ENCODE measurements around the gene STX10. TPM values are rescaled to one million over a fixed set of nuclear protein-coding genes. Genes with fewer than 3 reads are reported as not detected.

STX10 gene
- total and polyA plus RNA-seq, 9 of the 15 experiments (the other 6 are each of a cell fraction or from before 2014, with no cell fraction given), result 0.51 to 66.3 (median 31.0) TPM

DNA sequence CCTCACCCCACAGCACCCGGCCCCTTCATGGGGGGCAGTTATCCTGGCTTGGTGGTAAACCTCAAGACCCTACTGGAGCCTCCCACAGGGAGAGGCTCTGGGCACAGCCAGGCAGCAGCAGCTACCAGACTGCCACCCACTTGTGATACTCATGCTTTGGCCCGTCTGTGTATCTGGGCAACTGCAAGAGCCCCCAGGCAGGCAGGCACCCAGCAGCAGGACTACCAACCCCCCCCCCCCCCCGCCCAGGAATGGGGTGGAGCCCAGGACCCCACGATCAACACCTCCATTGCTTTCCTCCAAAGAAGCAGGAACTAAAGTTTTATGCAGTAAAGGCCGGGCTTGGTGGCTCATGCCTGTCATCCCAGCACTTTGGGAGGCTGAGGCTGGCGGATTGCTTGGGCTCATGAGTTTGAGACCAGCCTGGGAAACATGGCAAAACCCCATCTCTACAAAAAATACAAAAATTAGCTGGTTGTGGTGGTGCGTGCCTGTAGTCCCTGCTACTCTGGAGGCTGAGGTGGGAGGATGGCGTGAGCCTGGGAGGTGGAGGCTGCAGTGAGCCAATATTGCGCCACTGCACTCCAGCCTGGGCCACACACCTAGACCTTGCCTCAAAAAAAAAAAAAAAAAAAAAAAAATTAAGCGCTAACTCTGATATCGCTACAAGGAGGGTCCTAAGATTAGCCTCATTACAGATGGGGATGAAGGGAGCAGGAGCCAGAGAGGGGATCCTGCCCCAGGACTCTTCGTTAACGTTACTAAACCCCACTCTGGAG, 46.4 kb downstream of the STX10 start (continued):
- TF ChIP-seq, protein P1, sequence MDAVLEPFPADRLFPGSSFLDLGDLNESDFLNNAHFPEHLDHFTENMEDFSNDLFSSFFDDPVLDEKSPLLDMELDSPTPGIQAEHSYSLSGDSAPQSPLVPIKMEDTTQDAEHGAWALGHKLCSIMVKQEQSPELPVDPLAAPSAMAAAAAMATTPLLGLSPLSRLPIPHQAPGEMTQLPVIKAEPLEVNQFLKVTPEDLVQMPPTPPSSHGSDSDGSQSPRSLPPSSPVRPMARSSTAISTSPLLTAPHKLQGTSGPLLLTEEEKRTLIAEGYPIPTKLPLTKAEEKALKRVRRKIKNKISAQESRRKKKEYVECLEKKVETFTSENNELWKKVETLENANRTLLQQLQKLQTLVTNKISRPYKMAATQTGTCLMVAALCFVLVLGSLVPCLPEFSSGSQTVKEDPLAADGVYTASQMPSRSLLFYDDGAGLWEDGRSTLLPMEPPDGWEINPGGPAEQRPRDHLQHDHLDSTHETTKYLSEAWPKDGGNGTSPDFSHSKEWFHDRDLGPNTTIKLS (IDR thresholded peaks at IDR 0.05; ENCODE audit: borderline replicate concordance, low read depth), result no peak
- TF ChIP-seq XRCC3 (IDR thresholded peaks at IDR 0.05) (no peak), XRCC5 (IDR thresholded peaks at IDR 0.05; ENCODE audit: low read depth, low read length) (no peak; the same call in 1 of the 2 replicates), ETV5 (CRISPR knock-in tag; IDR thresholded peaks at IDR 0.05; ENCODE audit: low read depth) (no peak), THAP7 (CRISPR knock-in tag; IDR thresholded peaks at IDR 0.05) (0 out of 2 replicates have a peak, but pooled peaks have one; percentile 2), POLR2A (conservative IDR thresholded peaks at IDR 0.05) (no peak)
- TF ChIP-seq, protein P2, sequence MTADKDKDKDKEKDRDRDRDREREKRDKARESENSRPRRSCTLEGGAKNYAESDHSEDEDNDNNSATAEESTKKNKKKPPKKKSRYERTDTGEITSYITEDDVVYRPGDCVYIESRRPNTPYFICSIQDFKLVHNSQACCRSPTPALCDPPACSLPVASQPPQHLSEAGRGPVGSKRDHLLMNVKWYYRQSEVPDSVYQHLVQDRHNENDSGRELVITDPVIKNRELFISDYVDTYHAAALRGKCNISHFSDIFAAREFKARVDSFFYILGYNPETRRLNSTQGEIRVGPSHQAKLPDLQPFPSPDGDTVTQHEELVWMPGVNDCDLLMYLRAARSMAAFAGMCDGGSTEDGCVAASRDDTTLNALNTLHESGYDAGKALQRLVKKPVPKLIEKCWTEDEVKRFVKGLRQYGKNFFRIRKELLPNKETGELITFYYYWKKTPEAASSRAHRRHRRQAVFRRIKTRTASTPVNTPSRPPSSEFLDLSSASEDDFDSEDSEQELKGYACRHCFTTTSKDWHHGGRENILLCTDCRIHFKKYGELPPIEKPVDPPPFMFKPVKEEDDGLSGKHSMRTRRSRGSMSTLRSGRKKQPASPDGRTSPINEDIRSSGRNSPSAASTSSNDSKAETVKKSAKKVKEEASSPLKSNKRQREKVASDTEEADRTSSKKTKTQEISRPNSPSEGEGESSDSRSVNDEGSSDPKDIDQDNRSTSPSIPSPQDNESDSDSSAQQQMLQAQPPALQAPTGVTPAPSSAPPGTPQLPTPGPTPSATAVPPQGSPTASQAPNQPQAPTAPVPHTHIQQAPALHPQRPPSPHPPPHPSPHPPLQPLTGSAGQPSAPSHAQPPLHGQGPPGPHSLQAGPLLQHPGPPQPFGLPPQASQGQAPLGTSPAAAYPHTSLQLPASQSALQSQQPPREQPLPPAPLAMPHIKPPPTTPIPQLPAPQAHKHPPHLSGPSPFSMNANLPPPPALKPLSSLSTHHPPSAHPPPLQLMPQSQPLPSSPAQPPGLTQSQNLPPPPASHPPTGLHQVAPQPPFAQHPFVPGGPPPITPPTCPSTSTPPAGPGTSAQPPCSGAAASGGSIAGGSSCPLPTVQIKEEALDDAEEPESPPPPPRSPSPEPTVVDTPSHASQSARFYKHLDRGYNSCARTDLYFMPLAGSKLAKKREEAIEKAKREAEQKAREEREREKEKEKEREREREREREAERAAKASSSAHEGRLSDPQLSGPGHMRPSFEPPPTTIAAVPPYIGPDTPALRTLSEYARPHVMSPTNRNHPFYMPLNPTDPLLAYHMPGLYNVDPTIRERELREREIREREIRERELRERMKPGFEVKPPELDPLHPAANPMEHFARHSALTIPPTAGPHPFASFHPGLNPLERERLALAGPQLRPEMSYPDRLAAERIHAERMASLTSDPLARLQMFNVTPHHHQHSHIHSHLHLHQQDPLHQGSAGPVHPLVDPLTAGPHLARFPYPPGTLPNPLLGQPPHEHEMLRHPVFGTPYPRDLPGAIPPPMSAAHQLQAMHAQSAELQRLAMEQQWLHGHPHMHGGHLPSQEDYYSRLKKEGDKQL (CRISPR knock-in tag; IDR thresholded peaks at IDR 0.05; ENCODE audit: borderline replicate concordance), result no peak

All from K562 (cell line).